K562 (cell line): ENCODE measurements around the gene USP20. TPM values are rescaled to one million over a fixed set of nuclear protein-coding genes. Genes with fewer than 3 reads are reported as not detected.

ENCODE experiments used
- ASH1L ChIP-seq: fragments of 450-650 bp; IDR thresholded peaks from 2 replicates; pipeline ENCODE4 v1.6.1; 2018; ENCODE audit warnings: borderline replicate concordance, mild to moderate bottlenecking, low read depth; ENCODE audit not compliant: partially characterized antibody
- BCOR ChIP-seq: fragments of 450-650 bp; IDR thresholded peaks from 2 replicates; pipeline ENCODE4 v1.6.1; 2016
- DEAF1 ChIP-seq: fragments of 450-650 bp; formaldehyde crosslinking; IDR thresholded peaks from 2 replicates; pipeline ENCODE4 v1.4.0; 2020; ENCODE audit warnings: mild to moderate bottlenecking, moderate library complexity
- GTF2B ChIP-seq: IDR thresholded peaks from 2 replicates; pipeline ENCODE4 v1.6.1; 2011; ENCODE audit not compliant: insufficient read length; ENCODE audit errors: extremely low read depth
- HNRNPL ChIP-seq: fragments of 200-400 bp; formaldehyde crosslinking; IDR thresholded peaks from 2 replicates; pipeline ENCODE4 v1.6.1; 2017; ENCODE audit warnings: low read depth, mild to moderate bottlenecking, low read length
- KDM1A ChIP-seq, 2 experiments: fragments of 450-650 bp; IDR thresholded peaks; 2 replicates each; pipeline ENCODE4 v1.6.1; 2016; ENCODE audit warnings: mild to moderate bottlenecking in 2 of 2
- KDM5B ChIP-seq: fragments of 200-600 bp; sonication (generic); IDR thresholded peaks from 2 replicates; pipeline ENCODE4 v1.6.1; 2012; ENCODE audit warnings: low read depth, mild to moderate bottlenecking, moderate library complexity, low read length, control low read depth, inconsistent platforms; ENCODE audit not compliant: insufficient replicate concordance
- MAZ ChIP-seq, 2 experiments: fragments of 450-650 bp in 1 of 2; sonication (generic) in 1 of 2; formaldehyde crosslinking; IDR thresholded peaks in 1 of 2; conservative IDR thresholded peaks in 1 of 2; 2 replicates each; pipeline versions ENCODE4 v1.4.0 to v1.5.0; 2020; ENCODE audit warnings: mild to moderate bottlenecking in 1 of 2, missing genetic modification reagents in 1 of 2
- MED1 ChIP-seq: sonication (generic); formaldehyde crosslinking; IDR thresholded peaks from 2 replicates; pipeline ENCODE4 v1.8.1; 2023; ENCODE audit warnings: missing genetic modification reagents, borderline replicate concordance
- POLR3A ChIP-seq: IDR thresholded peaks from 2 replicates; pipeline ENCODE4 v1.6.1; 2011; ENCODE audit warnings: borderline replicate concordance, mild to moderate bottlenecking, moderate library complexity; ENCODE audit not compliant: insufficient read length, insufficient read depth; ENCODE audit errors: extremely low read depth
- SETDB1 ChIP-seq: IDR thresholded peaks from one replicate; pipeline ENCODE4 v1.6.1; 2012; ENCODE audit warnings: low read length, control low read depth, inconsistent platforms
- SIN3A ChIP-seq, 2 experiments: fragments of 150-350 bp in 1 of 2; IDR thresholded peaks; 2 replicates each; pipeline ENCODE4 v1.6.1; 2011 to 2016; ENCODE audit warnings: borderline replicate concordance in 2 of 2, low read depth in 2 of 2, low read length in 2 of 2, mild to moderate bottlenecking in 2 of 2, moderate library complexity in 2 of 2; ENCODE audit not compliant: control insufficient read depth in 1 of 2
- TAF9B ChIP-seq: fragments of 450-650 bp; IDR thresholded peaks from 2 replicates; pipeline ENCODE4 v1.6.1; 2018; ENCODE audit warnings: mild to moderate bottlenecking; ENCODE audit not compliant: partially characterized antibody
- TGIF2 ChIP-seq: sonication (generic); formaldehyde crosslinking; IDR thresholded peaks from 2 replicates; pipeline ENCODE4 v1.8.1; 2022; ENCODE audit warnings: mild to moderate bottlenecking, missing genetic modification reagents, moderate library complexity
- TRIM24 ChIP-seq, 2 experiments: fragments of 450-650 bp; IDR thresholded peaks; 2 replicates each; pipeline ENCODE4 v1.6.1; 2016
- U2AF2 ChIP-seq: fragments of 200-400 bp; formaldehyde crosslinking; optimal IDR thresholded peaks from 2 replicates; pipeline ENCODE3; 2017; ENCODE audit warnings: low read depth, mild to moderate bottlenecking, low read length
- VEZF1 ChIP-seq: fragments of 200-800 bp; sonication (Bioruptor generic); IDR thresholded peaks from 2 replicates; pipeline ENCODE4 v1.6.1; 2017; ENCODE audit warnings: missing genetic modification characterization, missing compliant biosample characterization
- XRCC3 ChIP-seq: fragments of 450-650 bp; IDR thresholded peaks from 2 replicates; pipeline ENCODE4 v1.6.1; 2017; ENCODE audit warnings: mild to moderate bottlenecking, moderate library complexity
- ZBTB34 ChIP-seq: fragments of 250-450 bp; sonication (Bioruptor Pico); IDR thresholded peaks from 2 replicates; pipeline ENCODE4 v1.8.0; 2021; ENCODE audit warnings: mild to moderate bottlenecking, moderate library complexity
- ZNF23 ChIP-seq: fragments of 250-450 bp; sonication (Bioruptor Pico); IDR thresholded peaks from 2 replicates; pipeline ENCODE4 v1.4.0; 2020; ENCODE audit warnings: mild to moderate bottlenecking
- ZNF280B ChIP-seq: fragments of 250-450 bp; sonication (Bioruptor Pico); IDR thresholded peaks from 2 replicates; pipeline ENCODE4 v1.5.1; 2021; ENCODE audit warnings: mild to moderate bottlenecking
- ZNF584 ChIP-seq: fragments of 200-800 bp; sonication (Bioruptor generic); IDR thresholded peaks from 2 replicates; pipeline ENCODE4 v1.6.1; 2016; ENCODE audit warnings: low read depth, mild to moderate bottlenecking, missing genetic modification characterization, missing compliant biosample characterization
- polyA plus RNA-seq, 8 experiments: library from polyadenylated mRNA; depleted of rRNA in 4 of 8; stranded (reverse) in 5 of 8; unstranded in 3 of 8; fragments of >200 nt; fragmentation: Nextera tagmentation in 2 of 8; fragmentation: Illumina TruSeq in 1 of 8; extraction: Ambion mirVana in 2 of 8; extraction: Trizol in 1 of 8; gene quantifications; 2 replicates each; pipeline versions ENCODE4 v1.2.1 to v1.2.3, GENCODE V29; 2011 to 2014; ENCODE audit warnings: inconsistent platforms in 1 of 8, missing spikeins in 1 of 8
- total RNA-seq, 7 experiments: library from RNA; depleted of rRNA in 6 of 7; stranded (reverse); fragments of >200 nt in 6 of 7; fragmentation: Illumina TruSeq in 2 of 7; extraction: Trizol in 2 of 7; gene quantifications; 2 replicates each; pipeline versions ENCODE4 v1.2.1 to v1.2.3, GENCODE V29; 2011 to 2021; ENCODE audit warnings: low replicate concordance in 1 of 7

The USP20 gene
- total and polyA plus RNA-seq, 9 of the 15 experiments (the other 6 are each of a cell fraction or from before 2014, with no cell fraction given), result 1.9 to 136 (median 49.1) TPM

- TF ChIP-seq DEAF1 (CRISPR knock-in tag), result no peak
- no peak for TF ChIP-seq POLR3A
- TF ChIP-seq BCOR, result no peak
- no peak for TF ChIP-seq ZNF23
- no peak for TF ChIP-seq SETDB1
- no peak for TF ChIP-seq ASH1L
- no peak for TF ChIP-seq ZNF584 (CRISPR knock-in tag)
- TF ChIP-seq U2AF2, result no peak
- TF ChIP-seq TAF9B, result no peak
- no peak for TF ChIP-seq TRIM24 (IDR thresholded peaks at IDR 0.05)
- no peak for TF ChIP-seq TGIF2
- no peak for TF ChIP-seq MAZ (CRISPR knock-in tag; conservative IDR thresholded peaks at IDR 0.05 in 1 of 2, IDR thresholded peaks at IDR 0.05 in 1 of 2)
- TF ChIP-seq KDM1A (IDR thresholded peaks at IDR 0.05), result 0 out of 4 replicates have a peak, but pooled peaks of 1 of the 2 experiments have one; percentile 39
- TF ChIP-seq XRCC3, result no peak
- TF ChIP-seq GTF2B, result no peak
- peak; percentile 2 for TF ChIP-seq KDM5B
- no peak for TF ChIP-seq SIN3A (IDR thresholded peaks at IDR 0.05; ENCODE audit: borderline replicate concordance in 2 of 2, control insufficient read depth in 1 of 2, low read depth in 2 of 2, low read length in 2 of 2)
- TF ChIP-seq MED1 (CRISPR knock-in tag), result no peak
- TF ChIP-seq ZBTB34 (CRISPR knock-in tag), result no peak
- TF ChIP-seq VEZF1 (CRISPR knock-in tag), result no peak
- TF ChIP-seq ZNF280B (CRISPR knock-in tag), result no peak
- no peak for TF ChIP-seq HNRNPL
Measured at GRCh38 chr9:129803676-129804060, 31.6 kb upstream of the USP20 start (continued).
